ENCODE measurements around the gene CARD8.

Gene CARD8

DNA sequence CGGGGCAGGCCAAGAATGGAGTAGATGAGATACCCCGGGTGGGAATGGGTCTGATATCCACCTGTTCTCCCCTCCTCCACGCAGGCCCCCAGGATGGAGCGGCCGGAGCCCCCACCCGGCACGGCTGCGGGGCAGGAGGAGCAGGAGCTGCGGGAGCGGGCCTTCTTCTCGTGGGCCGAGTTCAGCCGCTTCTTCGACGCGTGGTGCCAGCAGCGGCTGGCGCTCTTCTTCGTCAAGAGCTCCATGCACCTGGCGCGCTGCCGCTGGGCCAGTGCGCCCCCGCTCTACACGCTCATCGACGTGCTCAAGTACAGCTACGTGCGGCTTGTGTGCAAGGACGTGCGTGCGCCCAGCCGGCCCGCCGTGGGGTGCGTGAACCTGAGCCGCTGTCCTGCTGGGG is 84.0 kb downstream of the CARD8 start:
- DNase-seq (ENCODE audit: low spot score): no peak

DNA sequence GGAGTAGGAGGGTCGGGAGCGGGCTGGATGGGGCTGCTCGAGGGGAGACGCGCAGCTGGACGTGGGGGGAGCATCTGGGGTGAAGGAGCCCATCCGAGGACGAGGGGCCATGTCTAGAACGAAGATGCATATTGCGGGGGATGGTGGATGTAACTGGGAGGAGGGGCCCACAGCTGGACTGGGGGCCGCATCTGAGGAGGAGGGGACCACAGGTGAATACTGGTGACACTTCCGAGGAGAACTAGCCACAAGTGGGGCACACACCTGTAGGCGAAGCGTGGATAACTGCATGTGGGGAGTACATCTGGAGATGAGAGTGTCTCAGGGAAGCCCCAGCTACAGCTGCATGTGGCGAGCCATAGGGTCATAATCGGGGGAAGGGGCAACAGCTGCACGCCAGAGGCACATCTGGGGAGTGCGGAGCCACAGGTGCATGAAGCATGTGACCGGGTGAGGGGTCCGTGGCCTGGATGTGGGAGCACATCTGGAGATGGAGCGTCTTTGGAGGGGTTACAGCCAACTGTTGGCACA is 84.8 kb downstream of the CARD8 start:
- no peak for DNase-seq (ENCODE audit: low spot score)

DNA sequence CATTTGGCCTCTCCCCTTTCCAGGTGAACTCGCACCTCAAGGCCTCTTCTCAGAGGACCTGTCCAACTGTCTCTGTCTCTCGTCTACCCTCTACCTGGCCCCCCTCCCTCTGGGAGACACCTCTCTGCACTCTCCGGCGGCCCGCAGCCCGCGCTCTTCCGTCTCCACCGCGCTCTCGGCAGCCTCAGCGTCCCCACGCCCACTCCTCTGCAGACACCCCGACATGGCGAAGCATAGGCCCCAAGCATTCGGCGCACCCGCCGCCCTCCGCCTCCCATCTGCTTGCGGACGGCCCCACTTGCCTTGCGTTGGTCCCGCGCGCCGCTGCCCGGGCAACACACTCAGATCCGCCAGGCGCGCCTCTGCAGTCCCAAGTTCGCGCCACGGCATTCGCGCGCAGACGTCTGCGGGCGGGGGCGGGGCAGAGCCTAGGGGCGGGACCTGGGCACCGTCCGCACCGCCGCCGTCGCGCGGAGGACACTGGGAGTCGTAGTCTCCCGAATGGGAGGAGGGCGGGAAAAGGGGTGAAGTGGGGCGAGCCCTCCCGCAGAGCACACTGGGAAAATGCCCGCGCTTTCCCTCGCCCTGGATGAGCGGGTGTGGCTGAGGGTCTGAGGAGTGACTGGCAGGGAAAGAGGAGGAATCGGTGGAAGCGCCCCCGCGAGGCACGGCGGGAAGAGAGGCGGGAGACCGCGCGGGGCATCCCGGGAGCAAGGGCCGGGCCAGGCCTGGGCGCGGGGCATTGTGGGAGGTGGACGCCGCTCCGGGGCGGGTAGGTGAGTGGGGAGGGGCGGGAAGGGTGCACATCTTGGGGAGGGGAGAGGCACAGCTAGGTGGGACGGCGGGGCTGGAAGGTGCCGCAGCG is 85.5 kb downstream of the CARD8 start, which contains the start of the genes LIG1 and ZSWIM9:
Gene LIG1 (minus strand): TSS at position 406 of the 865 bp plus-strand sequence. CDS start 4,778 bp downstream, outside the sequence.
Gene ZSWIM9 (plus strand): TSS at position 742 of the 865 bp plus-strand sequence. CDS start 1,123 bp downstream, outside the sequence.
- DNase-seq (ENCODE audit: low spot score): peak; percentile 96

DNA sequence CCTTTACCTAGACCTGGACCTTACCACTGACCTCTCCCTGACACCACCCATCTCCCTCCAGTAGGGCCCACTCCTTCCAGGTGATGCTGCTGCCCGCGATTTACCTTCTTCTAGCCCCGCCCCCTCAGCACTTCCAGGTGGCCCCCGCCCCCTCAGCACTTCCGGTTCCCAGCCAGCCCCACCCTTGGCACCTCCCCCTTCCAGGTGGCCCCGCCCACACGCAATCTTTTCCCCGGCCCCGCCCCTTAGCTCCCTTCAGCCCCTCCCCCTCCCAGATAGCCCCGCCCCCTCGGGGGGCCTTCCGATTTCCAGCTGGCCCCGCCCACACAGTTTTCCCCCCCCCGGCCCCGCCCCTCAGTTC is 86.2 kb downstream of the CARD8 start:
- DNase-seq (ENCODE audit: low spot score): peak; percentile 93

DNA sequence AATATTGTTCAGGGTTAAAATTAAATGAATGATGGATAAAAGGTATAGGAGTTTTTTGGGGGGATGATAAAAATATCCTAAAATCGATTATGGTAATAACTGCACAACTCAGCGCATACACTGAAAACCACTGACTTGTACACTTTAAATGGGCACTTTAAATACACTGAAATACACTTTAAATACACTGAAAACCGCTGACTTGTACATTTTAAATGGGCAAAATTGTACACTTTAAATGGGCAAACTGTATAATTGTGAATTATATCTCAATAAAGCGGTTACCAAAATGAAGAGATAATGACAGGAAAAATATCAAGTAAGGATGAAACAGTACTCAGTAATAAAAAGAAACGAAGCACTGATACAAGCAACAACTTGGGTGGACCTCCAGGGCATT is 87.0 kb downstream of the CARD8 start:
- no peak for DNase-seq (ENCODE audit: low spot score)

DNA sequence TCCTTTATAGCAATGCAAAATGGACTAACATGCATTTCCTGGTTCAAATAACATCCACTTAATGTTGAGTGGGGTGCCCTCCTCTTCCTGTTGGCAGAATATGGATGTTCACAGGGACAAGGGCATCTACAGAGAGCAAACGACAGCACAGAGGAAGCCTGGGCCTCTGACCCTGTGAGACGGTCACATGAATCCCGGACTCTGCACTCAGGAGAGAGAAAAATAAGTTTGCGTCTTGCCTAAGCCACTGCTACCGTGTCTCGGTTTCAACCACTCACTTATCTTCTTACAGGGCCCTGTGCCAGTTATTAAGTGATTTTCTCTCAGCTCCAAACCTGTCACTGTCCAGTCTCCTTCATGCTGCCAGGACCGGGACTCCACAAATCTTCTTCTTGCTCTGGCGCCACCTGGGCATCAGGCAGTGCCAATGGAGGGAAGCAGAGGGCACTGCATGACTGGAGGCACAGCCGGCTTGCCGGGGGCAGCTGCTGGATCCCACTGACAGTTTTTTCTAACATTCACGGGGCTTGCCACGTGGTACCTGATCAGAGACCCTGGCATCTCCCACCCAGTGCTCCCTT is 97.4 kb downstream of the CARD8 start:
- DNase-seq (ENCODE audit: low spot score): no peak

Data from GM03348 (cell line).